HCT116 (cell line): Measurements from ENCODE around the gene SUGT1. TPM values are rescaled to one million over a fixed set of nuclear protein-coding genes. Genes with fewer than 3 reads are reported as not detected.
"Not testable (repeated sequence)": the region's sequence is repeated elsewhere in the genome, so short reads cannot be mapped to it uniquely, and the experiment has no call there.

ENCODE experiments used
- ATAC-seq: fragments of 200-7000 bp; cut with Tn5 transposase; 2 replicates; pipeline ENCODE4 v1.9.1; 2020; ENCODE audit warnings: mild to moderate bottlenecking, moderate library complexity
- BruUV-seq: library from RNA; stranded (reverse); fragments of 400-500 nt; replicated peaks from 2 replicates; lab custom pipeline; 2021; lab: Mats Ljungman, UMichigan
- CTCF ChIA-PET: fragments of 300-600 bp; sonication (Branson Sonifier 250); formaldehyde crosslinking; loops from one replicate; lab custom pipeline; 2021; ENCODE audit warnings: antibody characterized with exemption; lab: Charles Lee
- POLR2A ChIA-PET: fragments of 300-600, 350-600 bp; sonication (Branson Sonifier 250); formaldehyde crosslinking; loops from one replicate; lab custom pipeline; 2021; ENCODE audit warnings: antibody characterized with exemption; lab: Charles Lee
- RAD21 ChIA-PET, 2 experiments: fragments of 300-600 bp; sonication (Branson Sonifier 250); formaldehyde crosslinking; loops; one replicate each; lab custom pipeline; 2023; ENCODE audit warnings: low total read pairs in 2 of 2; ENCODE audit not compliant: uncharacterized antibody in 2 of 2, unreplicated experiment in 2 of 2, low non-redundant PET in 1 of 2; lab: Charles Lee
- DNase-seq: peaks from one replicate; pipeline ENCODE4 v3.0.0-alpha.2; 2010; ENCODE audit warnings: low read depth, low spot score
- H2AFZ ChIP-seq: fragments of 200-600 bp; shearing (Covaris generic), sonication (generic); 2 replicates; pipeline ENCODE4 v1.6.1; 2017; ENCODE audit warnings: low read depth, mixed run types, mixed read lengths, antibody characterized with exemption, low read length; ENCODE audit not compliant: poor library complexity, severe bottlenecking
- H3K27ac ChIP-seq: 2 replicates; pipeline ENCODE4 v1.5.1; 2012; ENCODE audit warnings: low read depth, low read length
- H3K27me3 ChIP-seq: fragments of 200-600 bp; sonication (generic); 2 replicates; pipeline ENCODE4 v1.6.1; 2016; ENCODE audit warnings: mixed run types, low read length, mixed read lengths; ENCODE audit not compliant: insufficient read depth
- H3K36me3 ChIP-seq, 2 experiments: fragments of 200-500 bp in 1 of 2; fragments of 200-600 bp in 1 of 2; sonication (Bioruptor generic) in 1 of 2; sonication (generic) in 1 of 2; 2 replicates each; pipeline versions ENCODE4 v1.5.1 to v1.6.1; 2014 to 2016; ENCODE audit warnings: low read length in 2 of 2, inconsistent platforms in 1 of 2, mixed read lengths in 1 of 2, mixed run types in 1 of 2; ENCODE audit not compliant: insufficient read depth in 2 of 2, control insufficient read depth in 1 of 2
- H3K4me1 ChIP-seq, 2 experiments: fragments of 200-600 bp in 1 of 2; sonication (generic) in 1 of 2; 2 replicates each; pipeline versions ENCODE4 v1.5.1 to v1.6.1; 2012 to 2017; ENCODE audit warnings: low read length in 2 of 2, inconsistent platforms in 1 of 2, mild to moderate bottlenecking in 1 of 2, mixed read lengths in 1 of 2, mixed run types in 1 of 2, moderate library complexity in 1 of 2; ENCODE audit not compliant: insufficient read depth in 2 of 2, control insufficient read depth in 1 of 2
- H3K4me2 ChIP-seq: fragments of 200-600 bp; sonication (generic); 2 replicates; pipeline ENCODE4 v1.6.1; 2017; ENCODE audit warnings: mixed run types, low read length, mixed read lengths
- H3K4me3 ChIP-seq, 2 experiments: fragments of 200-600 bp in 1 of 2; sonication (generic) in 1 of 2; replicated peaks in 1 of 2; 2 replicates each; pipeline ENCODE4 v1.5.1; 2011 to 2016; ENCODE audit warnings: low read length in 2 of 2, control low read depth in 1 of 2, low read depth in 1 of 2, mild to moderate bottlenecking in 1 of 2, mixed read lengths in 1 of 2, mixed run types in 1 of 2
- H3K79me2 ChIP-seq: fragments of 200-600 bp; sonication (generic); 2 replicates; pipeline ENCODE4 v1.6.1; 2017; ENCODE audit warnings: mild to moderate bottlenecking, mixed run types, low read length, moderate library complexity, mixed read lengths; ENCODE audit not compliant: insufficient read depth
- H3K9ac ChIP-seq: fragments of 200-600 bp; sonication (generic); 2 replicates; pipeline ENCODE4 v1.6.1; 2016; ENCODE audit warnings: low read length, mixed read lengths
- H3K9me2 ChIP-seq: fragments of 200-600 bp; sonication (generic), shearing (Covaris generic); 2 replicates; pipeline ENCODE4 v1.6.1; 2017; ENCODE audit warnings: mixed run types, mild to moderate bottlenecking, moderate library complexity; ENCODE audit not compliant: insufficient read depth
- H3K9me3 ChIP-seq, 2 experiments: fragments of 200-500 bp in 1 of 2; fragments of 200-600 bp in 1 of 2; sonication (Bioruptor generic) in 1 of 2; sonication (generic) in 1 of 2; 2 replicates each; pipeline ENCODE4 v1.6.1; 2014 to 2017; ENCODE audit warnings: low read length in 2 of 2, mixed read lengths in 2 of 2, inconsistent platforms in 1 of 2, low read depth in 1 of 2, mild to moderate bottlenecking in 1 of 2, mixed run types in 1 of 2, moderate library complexity in 1 of 2; ENCODE audit not compliant: control insufficient read depth in 1 of 2, insufficient read depth in 1 of 2
- H4K20me1 ChIP-seq: fragments of 200-600 bp; sonication (generic), shearing (Covaris generic); 2 replicates; pipeline ENCODE4 v1.6.1; 2017; ENCODE audit warnings: mixed run types, mild to moderate bottlenecking, moderate library complexity; ENCODE audit not compliant: insufficient read depth
- CBX3 ChIP-seq: IDR thresholded peaks from 2 replicates; pipeline ENCODE4 v1.6.1; 2012; ENCODE audit warnings: low read depth
- CEBPB ChIP-seq: IDR thresholded peaks from 2 replicates; pipeline ENCODE4 v1.6.1; 2012; ENCODE audit warnings: low read depth
- POLR2AphosphoS5 ChIP-seq: IDR thresholded peaks from 2 replicates; pipeline ENCODE4 v1.6.1; 2011; ENCODE audit warnings: mild to moderate bottlenecking, low read depth, low read length, moderate library complexity
- RAD21 ChIP-seq: IDR thresholded peaks from 2 replicates; pipeline ENCODE4 v1.6.1; 2012; ENCODE audit warnings: low read depth, mild to moderate bottlenecking
- SP1 ChIP-seq: IDR thresholded peaks from 2 replicates; pipeline ENCODE4 v1.6.1; 2012; ENCODE audit warnings: low read depth
- YY1 ChIP-seq: IDR thresholded peaks from 2 replicates; pipeline ENCODE4 v1.6.1; 2011; ENCODE audit warnings: low read length, low read depth, moderate library complexity, mild to moderate bottlenecking; ENCODE audit not compliant: insufficient replicate concordance; ENCODE audit errors: extremely low read depth
- ZNF274 ChIP-seq: fragments of 200-500 bp; sonication (Bioruptor generic); IDR thresholded peaks from 2 replicates; pipeline ENCODE4 v1.6.1; 2014; ENCODE audit warnings: mild to moderate bottlenecking, low read depth, low read length, inconsistent platforms
- intact Hi-C: fragments of 100-400 bp; cut with micrococcal nuclease; formaldehyde crosslinking; loops from 2 replicates; pipeline ENCODE4 v1.10.0; 2022
- total RNA-seq: library from RNA; stranded (reverse); gene quantifications from one replicate; pipeline ENCODE4 v1.2.1, GENCODE V29; 2021; ENCODE audit not compliant: unreplicated experiment
- TF ChIP-seq, protein P1 (sequence below): IDR thresholded peaks from 2 replicates; pipeline ENCODE4 v1.6.1; 2012; ENCODE audit warnings: low read depth

The SUGT1 gene
- total RNA-seq, 1 experiment from 2014 or later, result 75.6 TPM

DNA sequence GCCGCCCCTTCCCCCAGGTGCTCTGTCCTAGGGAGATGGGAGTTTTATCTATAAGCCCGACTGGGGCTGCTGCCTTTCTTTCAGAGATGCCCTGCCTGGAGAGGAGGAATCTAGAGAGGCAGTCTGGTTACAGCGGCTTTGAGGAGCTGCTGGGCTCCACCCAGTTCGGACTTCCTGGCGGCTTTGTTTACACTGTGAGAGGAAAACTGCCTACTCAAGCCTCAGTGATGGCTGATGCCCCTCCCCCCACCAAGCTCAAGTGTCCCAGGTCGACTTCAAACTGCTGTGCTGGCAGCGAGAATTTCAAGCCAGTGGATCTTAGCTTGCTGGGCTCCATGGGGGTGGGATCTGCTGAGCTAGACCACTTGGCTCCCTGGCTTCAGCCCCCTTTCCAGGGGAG is 68.3 kb downstream of the SUGT1 start:
- H3K36me3 ChIP-seq, H3K4me3 ChIP-seq, H3K9me2 ChIP-seq, intact Hi-C loops, H3K4me1 ChIP-seq, H2AFZ ChIP-seq, RAD21 ChIA-PET, CTCF ChIA-PET, H3K9me3 ChIP-seq, H3K4me2 ChIP-seq, DNase-seq, POLR2A ChIA-PET, BruUV-seq, H3K27ac ChIP-seq, H3K27me3 ChIP-seq, H3K9ac ChIP-seq, H4K20me1 ChIP-seq, ATAC-seq, H3K79me2 ChIP-seq: not testable (repeated sequence)

DNA sequence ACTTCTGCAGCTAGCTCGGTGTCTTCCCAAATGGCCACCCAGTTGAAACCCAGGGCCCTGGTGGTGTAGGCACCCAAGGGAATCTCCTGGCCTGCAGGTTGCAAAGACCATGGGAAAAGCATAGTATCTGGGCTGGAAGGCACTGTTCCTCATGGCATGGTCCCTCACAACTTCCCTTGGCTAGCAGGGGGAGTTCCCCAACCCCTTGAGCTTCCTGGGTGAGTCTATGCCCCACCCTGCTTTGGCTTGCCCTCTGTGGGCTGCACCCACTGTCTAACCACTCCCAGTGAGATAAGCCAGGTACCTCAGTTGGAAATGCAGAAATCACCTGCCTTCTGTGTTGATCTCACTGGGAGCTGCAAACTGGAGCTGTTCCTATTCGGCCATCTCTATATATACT is 68.7 kb downstream of the SUGT1 start:
- H3K79me2 ChIP-seq, intact Hi-C loops, H3K4me3 ChIP-seq, H4K20me1 ChIP-seq, ATAC-seq, H3K27ac ChIP-seq, BruUV-seq, H3K9ac ChIP-seq, DNase-seq, H3K9me3 ChIP-seq, H2AFZ ChIP-seq, H3K4me1 ChIP-seq, RAD21 ChIA-PET, H3K36me3 ChIP-seq, POLR2A ChIA-PET, H3K9me2 ChIP-seq, H3K4me2 ChIP-seq, H3K27me3 ChIP-seq, CTCF ChIA-PET: not testable (repeated sequence)

DNA sequence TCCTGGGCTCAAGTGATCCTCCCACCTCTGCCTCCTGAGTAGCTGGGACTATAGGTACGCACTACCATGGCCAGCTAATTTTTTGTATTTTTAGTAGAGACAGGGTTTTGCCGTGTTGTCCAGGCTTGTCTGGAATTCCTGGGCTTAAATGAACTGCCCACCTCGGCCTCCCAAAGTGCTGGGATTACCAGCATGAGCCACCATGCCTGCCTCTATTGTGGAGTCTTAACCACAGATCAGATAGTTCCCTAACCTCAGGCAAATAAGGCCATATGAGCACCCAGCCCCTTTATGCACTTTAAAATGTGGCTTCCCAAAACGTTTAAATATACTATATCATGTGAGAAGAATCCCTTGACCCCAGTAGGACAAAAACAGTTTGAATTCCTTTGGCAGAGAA is 70.5 kb downstream of the SUGT1 start:
- Histone ChIP-seq H3K9me2 (no peaks in the 10 kb centered on the region), H3K4me3 (no peak overlapping the region), H3K36me3 (no peaks in the 10 kb centered on the region), H3K27ac (no peak overlapping the region), H2AFZ (no peak overlapping the region), H3K27me3 (no peaks in the 10 kb centered on the region), H4K20me1 (no peaks in the 10 kb centered on the region), H3K9me3 (no peaks in the 10 kb centered on the region), H3K79me2 (no peaks in the 10 kb centered on the region), H3K4me2 (no peak overlapping the region), H3K4me1 (no peaks in the 10 kb centered on the region), H3K9ac (no peak overlapping the region)
- TF ChIP-seq POLR2AphosphoS5 (no peak), CBX3 (no peak), ZNF274 (no peak), CEBPB (no peak), SP1 (no peak), YY1 (no peak), RAD21 (no peak)
- TF ChIP-seq, protein P1, sequence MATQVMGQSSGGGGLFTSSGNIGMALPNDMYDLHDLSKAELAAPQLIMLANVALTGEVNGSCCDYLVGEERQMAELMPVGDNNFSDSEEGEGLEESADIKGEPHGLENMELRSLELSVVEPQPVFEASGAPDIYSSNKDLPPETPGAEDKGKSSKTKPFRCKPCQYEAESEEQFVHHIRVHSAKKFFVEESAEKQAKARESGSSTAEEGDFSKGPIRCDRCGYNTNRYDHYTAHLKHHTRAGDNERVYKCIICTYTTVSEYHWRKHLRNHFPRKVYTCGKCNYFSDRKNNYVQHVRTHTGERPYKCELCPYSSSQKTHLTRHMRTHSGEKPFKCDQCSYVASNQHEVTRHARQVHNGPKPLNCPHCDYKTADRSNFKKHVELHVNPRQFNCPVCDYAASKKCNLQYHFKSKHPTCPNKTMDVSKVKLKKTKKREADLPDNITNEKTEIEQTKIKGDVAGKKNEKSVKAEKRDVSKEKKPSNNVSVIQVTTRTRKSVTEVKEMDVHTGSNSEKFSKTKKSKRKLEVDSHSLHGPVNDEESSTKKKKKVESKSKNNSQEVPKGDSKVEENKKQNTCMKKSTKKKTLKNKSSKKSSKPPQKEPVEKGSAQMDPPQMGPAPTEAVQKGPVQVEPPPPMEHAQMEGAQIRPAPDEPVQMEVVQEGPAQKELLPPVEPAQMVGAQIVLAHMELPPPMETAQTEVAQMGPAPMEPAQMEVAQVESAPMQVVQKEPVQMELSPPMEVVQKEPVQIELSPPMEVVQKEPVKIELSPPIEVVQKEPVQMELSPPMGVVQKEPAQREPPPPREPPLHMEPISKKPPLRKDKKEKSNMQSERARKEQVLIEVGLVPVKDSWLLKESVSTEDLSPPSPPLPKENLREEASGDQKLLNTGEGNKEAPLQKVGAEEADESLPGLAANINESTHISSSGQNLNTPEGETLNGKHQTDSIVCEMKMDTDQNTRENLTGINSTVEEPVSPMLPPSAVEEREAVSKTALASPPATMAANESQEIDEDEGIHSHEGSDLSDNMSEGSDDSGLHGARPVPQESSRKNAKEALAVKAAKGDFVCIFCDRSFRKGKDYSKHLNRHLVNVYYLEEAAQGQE, result no peak
- CTCF ChIA-PET, result no interaction called here
- RAD21 ChIA-PET, result no interaction called here
- POLR2A ChIA-PET, result no interaction called here
- no TSS peak for BruUV-seq
- ATAC-seq (no peak), DNase-seq (no peak)
- intact Hi-C loops, result no loop called here
